ENCODE measurements around the gene LRP4.
A peak's percentile ranks its signal among the peaks of the same experiment; 100 is the strongest.
"Not testable (repeated sequence)": the region's sequence is repeated elsewhere in the genome, so short reads cannot be mapped to it uniquely, and the experiment has no call there.

Gene LRP4

GRCh38 chr11:46918083-46918787 lies at the start of gene LRP4:
Gene LRP4, minus strand, starts transcription at chr11:46918550. Its CDS starts 171 bp downstream, at chr11:46918379.
- peak; percentile 82 for DNase-seq (ENCODE audit: low spot score)

- DNase-seq (ENCODE audit: low spot score), result no peak
These were observed 49.6 kb upstream of the LRP4 start for GRCh38 chr11:46967962-46968361.

- DNase-seq (ENCODE audit: low spot score), result no peak
These were observed 48.4 kb upstream of the LRP4 start for GRCh38 chr11:46966773-46967172.

GRCh38 chr11:46963844-46964243 lies 45.5 kb upstream of the LRP4 start:
- DNase-seq (ENCODE audit: low spot score), result no peak

- not testable (repeated sequence) for DNase-seq (ENCODE audit: low spot score)
These were observed 43.5 kb upstream of the LRP4 start for GRCh38 chr11:46961886-46962285.

- no peak for DNase-seq (ENCODE audit: low spot score)
These were observed 42.7 kb upstream of the LRP4 start for GRCh38 chr11:46961041-46961440.

GRCh38 chr11:46958777-46959176 lies 40.4 kb upstream of the LRP4 start:
- DNase-seq (ENCODE audit: low spot score), result no peak

- DNase-seq (ENCODE audit: low spot score), result no peak
These were observed 34.7 kb upstream of the LRP4 start for GRCh38 chr11:46953093-46953492.

- DNase-seq (ENCODE audit: low spot score), result no peak
These were observed 34.2 kb upstream of the LRP4 start for GRCh38 chr11:46952553-46952952.

- DNase-seq (ENCODE audit: low spot score), result no peak
These were observed 33.5 kb upstream of the LRP4 start for GRCh38 chr11:46951864-46952263.

GRCh38 chr11:46949297-46949696 lies 30.9 kb upstream of the LRP4 start:
- DNase-seq (ENCODE audit: low spot score), result no peak

- no peak for DNase-seq (ENCODE audit: low spot score)
These were observed 30.2 kb upstream of the LRP4 start for GRCh38 chr11:46948378-46949131.

- no peak for DNase-seq (ENCODE audit: low spot score)
These were observed 29.2 kb upstream of the LRP4 start for GRCh38 chr11:46947399-46948077.

GRCh38 chr11:46944356-46945075 lies 26.2 kb upstream of the LRP4 start:
- DNase-seq (ENCODE audit: low spot score), result no peak

GRCh38 chr11:46942172-46942571 lies 23.8 kb upstream of the LRP4 start:
- no peak for DNase-seq (ENCODE audit: low spot score)

GRCh38 chr11:46936138-46937110 lies 18.1 kb upstream of the LRP4 start, which contains the start of gene CSTPP1:
Gene CSTPP1, plus strand, starts transcription at chr11:46936761. Its CDS starts 45 bp downstream, at chr11:46936806.
- peak; percentile 96 for DNase-seq (ENCODE audit: low spot score)

GRCh38 chr11:46930089-46930488 lies 11.7 kb upstream of the LRP4 start:
- no peak for DNase-seq (ENCODE audit: low spot score)

- not testable (repeated sequence) for DNase-seq (ENCODE audit: low spot score)
These were observed 10.4 kb upstream of the LRP4 start for GRCh38 chr11:46928701-46929100.

GRCh38 chr11:46927928-46928327 lies 9.6 kb upstream of the LRP4 start:
- DNase-seq (ENCODE audit: low spot score), result not testable (repeated sequence)

- no peak for DNase-seq (ENCODE audit: low spot score)
These were observed 2.4 kb upstream of the LRP4 start for GRCh38 chr11:46920755-46921154.

Measured in HuH-7 (cell line).